Measurements from ENCODE around the gene PIH1D1.

DNA sequence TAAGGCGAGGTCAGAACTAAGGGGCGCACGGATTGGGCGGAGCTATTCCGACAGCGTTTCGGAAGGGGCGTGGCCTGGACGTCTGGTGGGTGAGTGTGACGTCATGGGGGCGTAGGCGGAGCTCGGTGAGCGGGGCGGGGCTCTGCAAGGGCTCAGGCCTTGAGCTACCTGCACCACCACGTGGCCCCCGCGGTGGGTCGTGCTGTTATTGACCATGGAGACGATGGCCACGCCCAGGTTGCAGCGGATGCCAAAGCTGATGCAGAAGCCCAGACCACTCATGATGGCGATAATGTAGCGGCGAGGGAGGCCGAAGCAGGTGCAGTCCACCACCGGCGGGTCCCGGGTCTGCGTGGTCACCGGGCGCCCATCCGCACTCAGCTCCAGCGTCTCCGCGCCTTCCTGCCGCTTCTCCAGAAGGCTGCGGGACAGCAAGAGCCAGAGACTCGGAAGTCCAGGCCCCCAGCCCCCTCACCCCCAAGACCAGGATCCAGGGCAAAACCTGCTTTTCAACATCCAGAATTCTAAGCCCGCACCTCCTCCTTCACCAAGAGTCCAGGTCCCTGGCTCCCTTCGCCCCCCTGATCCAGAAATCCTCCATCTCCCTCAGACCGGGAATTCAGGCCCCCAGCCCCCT is 15.1 kb downstream of the PIH1D1 start:
- TF ChIP-seq POLR2A (IDR thresholded peaks at IDR 0.05; ENCODE audit: extremely low read depth, insufficient read length) = no peak
- TF ChIP-seq, protein P1, sequence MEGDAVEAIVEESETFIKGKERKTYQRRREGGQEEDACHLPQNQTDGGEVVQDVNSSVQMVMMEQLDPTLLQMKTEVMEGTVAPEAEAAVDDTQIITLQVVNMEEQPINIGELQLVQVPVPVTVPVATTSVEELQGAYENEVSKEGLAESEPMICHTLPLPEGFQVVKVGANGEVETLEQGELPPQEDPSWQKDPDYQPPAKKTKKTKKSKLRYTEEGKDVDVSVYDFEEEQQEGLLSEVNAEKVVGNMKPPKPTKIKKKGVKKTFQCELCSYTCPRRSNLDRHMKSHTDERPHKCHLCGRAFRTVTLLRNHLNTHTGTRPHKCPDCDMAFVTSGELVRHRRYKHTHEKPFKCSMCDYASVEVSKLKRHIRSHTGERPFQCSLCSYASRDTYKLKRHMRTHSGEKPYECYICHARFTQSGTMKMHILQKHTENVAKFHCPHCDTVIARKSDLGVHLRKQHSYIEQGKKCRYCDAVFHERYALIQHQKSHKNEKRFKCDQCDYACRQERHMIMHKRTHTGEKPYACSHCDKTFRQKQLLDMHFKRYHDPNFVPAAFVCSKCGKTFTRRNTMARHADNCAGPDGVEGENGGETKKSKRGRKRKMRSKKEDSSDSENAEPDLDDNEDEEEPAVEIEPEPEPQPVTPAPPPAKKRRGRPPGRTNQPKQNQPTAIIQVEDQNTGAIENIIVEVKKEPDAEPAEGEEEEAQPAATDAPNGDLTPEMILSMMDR (IDR thresholded peaks at IDR 0.05; ENCODE audit: low read depth, low read length) = no peak
